OCI-LY7 (cell line): Measurements from ENCODE around the gene CNTNAP1. TPM values are rescaled to one million over a fixed set of nuclear protein-coding genes. Genes with fewer than 3 reads are reported as not detected.

Experiments used
- BruUV-seq: library from RNA; stranded (reverse); fragments of 400-500 nt; replicated peaks from 2 replicates; lab custom pipeline; 2021; lab: Mats Ljungman, UMichigan
- CTCF ChIA-PET: fragments of 300-600 bp; sonication (Branson Sonifier 250); formaldehyde crosslinking; loops from one replicate; lab custom pipeline; 2022; ENCODE audit warnings: antibody characterized with exemption; ENCODE audit not compliant: unreplicated experiment; lab: Charles Lee
- POLR2A ChIA-PET: fragments of 300-600 bp; sonication (Branson Sonifier 250); formaldehyde crosslinking; loops from one replicate; lab custom pipeline; 2022; ENCODE audit warnings: antibody characterized with exemption; lab: Charles Lee
- DNase-seq: peaks from one replicate; pipeline ENCODE4 v3.0.0-alpha.2; 2015; ENCODE audit warnings: low spot score
- H2AFZ ChIP-seq: fragments of 200-600 bp; sonication (generic), shearing (Covaris generic); 2 replicates; pipeline ENCODE4 v1.6.1; 2014; ENCODE audit warnings: mild to moderate bottlenecking, antibody characterized with exemption, low read length, moderate library complexity
- H3K27ac ChIP-seq: fragments of 200-600 bp; sonication (generic); 2 replicates; pipeline ENCODE4 v1.5.1; 2014; ENCODE audit warnings: mixed run types, low read depth, mild to moderate bottlenecking, moderate library complexity, low read length, inconsistent platforms; ENCODE audit not compliant: poor library complexity, severe bottlenecking
- H3K36me3 ChIP-seq: fragments of 200-600 bp; sonication (generic); 2 replicates; pipeline ENCODE4 v1.6.1; 2014; ENCODE audit warnings: mild to moderate bottlenecking, antibody characterized with exemption, low read length, moderate library complexity, mixed read lengths; ENCODE audit not compliant: insufficient read depth
- H3K4me1 ChIP-seq: fragments of 200-600 bp; sonication (generic); 2 replicates; pipeline ENCODE4 v1.5.1; 2014; ENCODE audit warnings: mild to moderate bottlenecking, low read length; ENCODE audit not compliant: insufficient read depth, poor library complexity, severe bottlenecking
- H3K4me2 ChIP-seq: fragments of 200-600 bp; sonication (generic); 2 replicates; pipeline ENCODE4 v1.6.1; 2014; ENCODE audit warnings: mild to moderate bottlenecking, low read length
- H3K4me3 ChIP-seq: fragments of 200-600 bp; sonication (generic); 2 replicates; pipeline ENCODE4 v1.5.1; 2014; ENCODE audit warnings: mild to moderate bottlenecking, low read depth, low read length; ENCODE audit not compliant: poor library complexity, severe bottlenecking
- H3K79me2 ChIP-seq: fragments of 200-600 bp; sonication (generic); 2 replicates; pipeline ENCODE4 v1.6.1; 2016; ENCODE audit warnings: low read depth, mild to moderate bottlenecking, low read length, moderate library complexity, mixed read lengths; ENCODE audit not compliant: insufficient read depth
- H3K9me2 ChIP-seq: fragments of 200-600 bp; sonication (generic); 2 replicates; pipeline ENCODE4 v1.6.1; 2016; ENCODE audit warnings: mild to moderate bottlenecking, low read length, mixed read lengths; ENCODE audit not compliant: insufficient read depth
- H3K9me3 ChIP-seq: fragments of 200-600 bp; sonication (generic); 2 replicates; pipeline ENCODE4 v1.6.1; 2014; ENCODE audit warnings: mild to moderate bottlenecking, mixed run types, low read length, mixed read lengths
- H4K20me1 ChIP-seq: fragments of 200-600 bp; sonication (generic); 2 replicates; pipeline ENCODE4 v1.6.1; 2014; ENCODE audit warnings: mild to moderate bottlenecking, antibody characterized with exemption, low read length, moderate library complexity, mixed read lengths; ENCODE audit not compliant: insufficient read depth
- CTCF ChIP-seq: fragments of 200-600 bp; sonication (generic); conservative IDR thresholded peaks from 2 replicates; pipeline ENCODE4 v1.5.1; 2014; ENCODE audit warnings: mild to moderate bottlenecking, antibody characterized with exemption, low read length, moderate library complexity, mixed read lengths
- EZH2phosphoT487 ChIP-seq: fragments of 200-600 bp; sonication (generic); IDR thresholded peaks from 2 replicates; pipeline ENCODE4 v1.6.1; 2018; ENCODE audit warnings: low read depth, borderline replicate concordance, mild to moderate bottlenecking, mixed run types, antibody characterized with exemption, low read length, moderate library complexity, mixed read lengths
- intact Hi-C: fragments of 100-400 bp; cut with micrococcal nuclease; formaldehyde crosslinking; loops from one replicate; pipeline ENCODE4 v1.10.0; 2022; ENCODE audit not compliant: unreplicated experiment
- total RNA-seq, 2 experiments: library from RNA; depleted of rRNA in 1 of 2; stranded (reverse); fragments of >200 nt in 1 of 2; shearing (Covaris generic) in 1 of 2; gene quantifications; 2 replicates each; pipeline ENCODE4 v1.2.3, GENCODE V29; 2014 to 2022

The CNTNAP1 gene
- total RNA-seq, 2 experiments from 2014 or later: 1.0 to 6.8 TPM

- no peak overlapping the region for H3K27ac ChIP-seq
- H3K4me1 ChIP-seq: no peaks in the 10 kb centered on the region
- peaks cover 5% of the 10 kb centered on the region; the same call in 1 of the 2 replicates for H3K36me3 ChIP-seq
- BruUV-seq: no TSS peak
- H3K79me2 ChIP-seq: no peaks in the 10 kb centered on the region
- no peaks in the 10 kb centered on the region for H3K9me2 ChIP-seq
- CTCF ChIA-PET: no interaction called here
- H3K4me2 ChIP-seq: no peak overlapping the region
- no peak overlapping the region for H3K4me3 ChIP-seq
- H4K20me1 ChIP-seq: no peaks in the 10 kb centered on the region
- no peak for DNase-seq
- TF ChIP-seq CTCF (no peak), EZH2phosphoT487 (no peak)
- no peaks in the 10 kb centered on the region for H3K9me3 ChIP-seq
- no peak overlapping the region for H2AFZ ChIP-seq
- intact Hi-C loops: no loop called here
- POLR2A ChIA-PET: interaction anchor here (0.5 kb wide), 1 partner anchor 74 kb away, joined by 3 read pairs; no protein-coding TSS in a partner anchor
Observed at GRCh38 chr17:42697108-42697811, 14.9 kb downstream of the CNTNAP1 start.

GRCh38 chr17:42698736-42699414, 16.5 kb downstream of the CNTNAP1 start:
- no TSS peak for BruUV-seq
- no peak for DNase-seq
- H3K4me3 ChIP-seq: no peak overlapping the region
- TF ChIP-seq EZH2phosphoT487 (no peak), CTCF (no peak)
- H4K20me1 ChIP-seq: no peaks in the 10 kb centered on the region
- intact Hi-C loops: no loop called here
- H3K9me2 ChIP-seq: no peaks in the 10 kb centered on the region
- H3K79me2 ChIP-seq: no peaks in the 10 kb centered on the region
- ChIA-PET CTCF (interaction anchor here (0.6 kb wide), 1 partner anchor 125 kb away, joined by 11 read pairs; no protein-coding TSS in a partner anchor), POLR2A (interaction anchor here (0.7 kb wide), 1 partner anchor 19 kb away, joined by 3 read pairs; no protein-coding TSS in a partner anchor)
- no peak overlapping the region for H3K4me2 ChIP-seq
- no peaks in the 10 kb centered on the region for H3K9me3 ChIP-seq
- no peak overlapping the region for H2AFZ ChIP-seq
- H3K36me3 ChIP-seq: peaks cover 17% of the 10 kb centered on the region
- no peak overlapping the region for H3K27ac ChIP-seq
- peaks cover 3% of the 10 kb centered on the region for H3K4me1 ChIP-seq

- Histone ChIP-seq H3K36me3 (peaks cover 22% of the 10 kb centered on the region), H3K4me3 (no peak overlapping the region), H3K4me1 (peaks cover 3% of the 10 kb centered on the region), H2AFZ (no peak overlapping the region), H3K79me2 (no peaks in the 10 kb centered on the region), H3K4me2 (no peak overlapping the region), H4K20me1 (no peaks in the 10 kb centered on the region), H3K9me2 (no peaks in the 10 kb centered on the region), H3K27ac (no peak overlapping the region), H3K9me3 (no peaks in the 10 kb centered on the region)
- no peak for TF ChIP-seq CTCF
- TF ChIP-seq EZH2phosphoT487: no peak
- BruUV-seq: no TSS peak
- ChIA-PET CTCF (interaction anchor here (0.6 kb wide), 1 partner anchor 124 kb away, joined by 11 read pairs; no protein-coding TSS in a partner anchor), POLR2A (interaction anchor here (0.7 kb wide), 1 partner anchor 18 kb away, joined by 3 read pairs; no protein-coding TSS in a partner anchor)
- intact Hi-C loops: no loop called here
- no peak for DNase-seq
Observed at GRCh38 chr17:42699415-42699740, 17.0 kb downstream of the CNTNAP1 start.
